ENCODE measurements around the gene PRPS1. TPM values are rescaled to one million over a fixed set of nuclear protein-coding genes. Genes with fewer than 3 reads are reported as not detected.
"Not testable (repeated sequence)": the region's sequence is repeated elsewhere in the genome, so short reads cannot be mapped to it uniquely, and the experiment has no call there.

The PRPS1 gene
- 27.9 and 29.0 TPM in 2 replicates for total RNA-seq

DNA sequence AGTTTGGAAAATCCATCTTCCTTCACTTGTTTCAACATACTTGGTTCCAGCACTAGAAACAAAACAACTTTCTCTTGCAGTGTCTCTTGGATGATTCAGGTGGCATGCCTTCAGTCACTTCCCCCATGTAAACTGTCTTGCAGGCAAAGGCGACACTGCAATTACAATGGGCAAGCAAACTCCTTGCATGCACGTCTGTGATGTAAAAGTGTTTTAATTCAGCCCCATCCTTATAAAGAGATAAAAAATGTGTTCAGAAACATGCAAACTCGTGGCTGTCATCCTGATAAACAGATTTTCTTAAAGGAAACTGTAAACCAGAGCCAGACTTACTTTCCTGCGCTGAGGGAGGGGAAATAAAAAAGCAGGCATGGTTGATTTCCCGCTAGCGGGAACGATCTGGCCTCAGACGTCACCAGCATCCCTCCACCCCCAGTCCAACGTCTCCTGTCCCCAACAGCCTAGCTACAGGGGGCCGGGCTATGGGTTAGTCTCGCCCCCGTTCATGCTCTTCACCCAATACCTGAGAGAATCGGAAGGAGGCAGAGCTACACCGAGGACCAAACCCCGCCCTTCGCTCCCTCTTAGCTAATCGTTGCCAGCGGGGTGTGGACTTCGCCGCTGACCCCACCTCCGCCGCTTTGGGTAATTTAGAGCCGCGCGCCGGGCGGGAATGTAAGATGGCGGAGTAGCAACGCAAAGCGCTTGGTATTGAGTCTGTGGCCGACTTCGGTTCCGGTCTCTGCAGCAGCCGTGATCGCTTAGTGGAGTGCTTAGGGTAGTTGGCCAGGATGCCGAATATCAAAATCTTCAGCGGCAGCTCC lies at the start of gene PRPS1:
Gene PRPS1, plus strand, starts transcription at position 673 of the 824 bp plus-strand sequence. Its CDS starts 119 bp downstream, at position 792.
- DNase-seq (ENCODE audit: extremely low read depth, low read depth, low spot score) = peak; percentile 62

DNA sequence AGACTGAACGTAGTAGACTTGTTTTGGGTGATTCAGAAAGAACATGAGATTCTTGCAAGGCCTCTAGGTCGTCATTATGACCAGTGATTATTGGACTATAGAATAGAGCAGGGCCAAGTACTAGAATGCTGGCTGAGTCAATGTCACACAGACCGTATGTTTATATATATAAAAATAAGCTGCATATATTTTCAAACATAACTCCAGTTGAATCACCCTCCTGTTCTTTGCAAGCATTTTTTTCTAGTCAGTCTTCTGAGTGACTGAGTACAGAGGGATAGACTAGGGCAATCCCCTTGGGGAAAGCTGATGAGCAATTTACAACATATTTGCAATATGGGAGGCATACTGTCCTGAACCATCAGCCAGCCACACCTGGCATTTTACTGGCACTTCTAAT lies 48.4 kb upstream of the PRPS1 start:
- no peak for DNase-seq (ENCODE audit: extremely low read depth, low read depth, low spot score)

DNA sequence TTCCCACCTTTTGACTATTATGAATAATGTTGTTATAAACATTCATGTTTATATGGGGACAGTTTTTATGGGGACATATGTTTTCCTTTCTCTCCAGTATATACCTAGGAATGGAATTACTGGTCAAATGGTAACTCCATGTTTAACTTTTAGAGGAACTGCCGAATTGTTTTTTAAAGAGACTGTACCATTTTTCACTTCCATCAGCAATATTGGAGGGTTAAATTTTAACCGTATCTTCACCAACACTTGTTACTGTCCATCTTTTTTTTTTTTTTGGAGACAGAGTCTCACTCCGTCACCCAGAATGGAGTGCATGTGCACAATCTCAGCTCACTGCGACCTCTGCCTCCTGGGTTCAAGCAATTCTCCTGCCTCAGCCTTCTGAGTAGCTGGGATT lies 46.4 kb upstream of the PRPS1 start:
- DNase-seq (ENCODE audit: extremely low read depth, low read depth, low spot score) = no peak

DNA sequence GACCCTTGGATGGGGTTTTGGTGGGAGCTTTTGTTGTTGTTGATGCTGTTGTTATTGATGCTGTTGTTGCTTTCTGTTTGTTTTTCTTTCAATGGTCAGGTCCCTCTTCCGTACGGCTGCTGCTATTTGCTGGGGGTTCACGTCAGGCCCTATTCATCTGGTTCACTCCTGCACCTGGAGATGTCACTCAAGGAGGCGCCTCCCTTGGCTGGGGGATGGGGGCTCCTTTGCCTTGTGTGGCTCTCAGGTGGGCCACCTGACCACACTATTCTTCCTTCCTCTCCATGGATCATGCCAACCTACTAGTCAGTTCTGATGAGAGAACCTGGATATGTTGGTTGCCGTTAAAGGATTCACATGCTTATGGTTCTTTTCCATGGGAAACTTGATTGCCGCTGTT lies 39.1 kb upstream of the PRPS1 start:
- DNase-seq (ENCODE audit: extremely low read depth, low read depth, low spot score) = no peak

DNA sequence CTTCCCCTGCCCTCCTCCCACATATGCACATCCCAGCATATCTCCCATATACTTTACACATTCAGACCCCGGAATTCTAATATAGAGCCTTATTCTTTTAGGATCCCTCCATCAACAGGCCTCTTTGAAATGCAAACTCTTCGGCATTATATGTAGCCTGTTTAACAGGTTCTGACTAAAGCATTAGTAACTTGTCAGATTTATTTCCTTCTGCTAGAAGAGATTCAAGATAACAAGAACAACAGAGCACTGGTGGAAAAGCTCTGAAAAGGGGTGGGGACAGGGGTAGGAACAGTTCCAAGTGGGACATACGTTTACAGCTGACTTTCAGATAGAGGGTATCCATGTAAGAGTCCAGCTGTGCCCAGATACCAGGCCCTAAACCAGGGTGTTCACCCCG lies 31.7 kb upstream of the PRPS1 start:
- DNase-seq (ENCODE audit: extremely low read depth, low read depth, low spot score) = no peak

DNA sequence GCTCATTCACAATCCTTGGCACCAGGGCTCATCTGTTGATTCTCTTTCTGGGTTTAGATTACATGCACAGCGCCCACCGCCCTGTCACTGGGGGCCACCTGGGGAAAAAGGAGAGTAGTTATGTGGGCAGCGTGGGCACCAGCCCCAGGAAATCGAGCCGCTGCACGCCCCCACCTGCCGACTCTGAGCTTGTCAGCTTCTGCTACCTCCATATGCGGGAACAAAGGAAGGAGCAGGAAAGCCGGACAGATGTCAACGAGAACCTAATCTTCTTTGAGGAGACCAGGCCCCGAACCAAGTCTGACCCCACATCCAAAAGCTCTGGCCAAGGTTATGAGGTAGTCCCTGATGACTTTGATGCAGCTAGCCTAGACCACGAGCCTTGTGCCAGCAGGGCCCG lies 31.0 kb upstream of the PRPS1 start:
- no peak for DNase-seq (ENCODE audit: extremely low read depth, low read depth, low spot score)

DNA sequence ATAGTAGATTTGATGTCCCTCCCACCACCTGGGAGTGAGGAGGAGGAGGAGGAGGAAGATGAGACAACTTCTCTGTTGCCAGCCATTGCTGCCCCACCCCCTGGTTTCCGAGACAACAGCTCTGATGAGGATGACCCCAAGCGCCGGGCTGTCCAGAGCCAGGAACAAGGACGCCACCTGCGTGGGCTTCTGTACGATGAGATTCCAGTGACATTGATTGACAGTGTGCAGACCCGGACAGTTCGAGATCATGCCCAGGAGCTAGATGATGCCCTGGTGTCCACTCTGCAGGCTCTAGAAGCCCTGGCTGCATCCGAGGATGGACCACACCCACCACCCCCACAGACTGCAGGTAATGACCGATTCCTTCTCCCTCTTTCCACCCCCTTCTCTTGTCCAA lies 30.5 kb upstream of the PRPS1 start:
- DNase-seq (ENCODE audit: extremely low read depth, low read depth, low spot score) = no peak

DNA sequence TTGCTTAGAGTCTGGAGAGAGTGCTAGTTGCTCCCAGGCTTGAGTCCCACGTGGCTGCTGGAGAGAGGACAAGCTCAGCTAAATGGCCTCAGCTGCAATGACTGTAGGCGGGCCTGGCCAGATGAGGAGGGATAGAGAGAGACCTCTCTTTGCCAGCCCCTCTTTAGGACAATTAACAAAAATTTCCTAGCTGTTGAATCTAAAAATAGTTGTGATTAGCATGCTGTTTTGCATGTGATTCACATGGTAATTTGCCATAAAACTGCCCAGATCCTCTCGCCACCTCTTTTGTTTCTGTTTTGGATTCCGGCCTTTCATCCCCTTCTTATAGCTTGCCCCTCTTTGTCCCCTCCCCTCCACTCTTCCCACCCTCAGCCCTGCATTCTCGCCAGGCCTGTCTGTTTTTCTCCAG lies 28.9 kb upstream of the PRPS1 start:
- no peak for DNase-seq (ENCODE audit: extremely low read depth, low read depth, low spot score)

DNA sequence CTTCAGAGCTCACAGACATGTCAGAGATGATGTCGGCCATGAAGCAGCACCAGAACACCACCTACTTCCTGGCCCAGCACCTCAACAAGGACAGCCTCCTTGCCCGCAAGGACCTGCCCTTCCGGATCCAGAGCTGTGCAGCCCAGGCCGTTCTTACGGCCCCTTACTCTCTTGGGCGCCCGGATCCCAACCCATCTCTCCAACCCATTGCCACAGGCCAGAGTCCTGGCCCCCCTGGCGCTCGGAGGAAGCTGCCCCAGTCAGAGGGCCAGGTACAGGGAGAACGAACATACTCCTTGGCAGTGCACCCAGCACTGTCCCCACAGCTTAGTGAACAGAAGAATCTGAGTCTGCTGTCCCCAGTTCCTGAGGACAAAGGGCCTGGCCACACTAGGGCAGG lies 27.9 kb upstream of the PRPS1 start:
- DNase-seq (ENCODE audit: extremely low read depth, low read depth, low spot score) = no peak

DNA sequence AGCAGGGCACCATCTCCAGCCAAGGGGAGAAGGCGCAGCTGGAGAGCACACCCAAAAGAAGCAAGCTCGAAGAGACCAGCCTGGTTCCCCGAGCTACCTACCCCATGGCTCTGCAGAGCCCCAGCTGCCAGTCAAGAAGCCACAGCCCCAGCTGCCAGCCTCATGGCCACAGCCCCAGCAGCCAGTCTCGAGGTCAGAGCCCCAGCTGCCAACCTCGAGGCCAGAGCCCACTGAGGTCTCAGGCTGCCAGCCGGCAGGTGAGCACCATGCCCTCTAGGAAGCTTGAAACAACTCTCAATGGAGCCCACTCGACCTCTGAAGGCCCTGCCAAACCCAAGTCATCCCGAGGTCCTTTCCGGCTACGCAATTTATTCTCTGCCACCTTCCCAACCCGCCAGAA lies 27.0 kb upstream of the PRPS1 start:
- no peak for DNase-seq (ENCODE audit: extremely low read depth, low read depth, low spot score)

DNA sequence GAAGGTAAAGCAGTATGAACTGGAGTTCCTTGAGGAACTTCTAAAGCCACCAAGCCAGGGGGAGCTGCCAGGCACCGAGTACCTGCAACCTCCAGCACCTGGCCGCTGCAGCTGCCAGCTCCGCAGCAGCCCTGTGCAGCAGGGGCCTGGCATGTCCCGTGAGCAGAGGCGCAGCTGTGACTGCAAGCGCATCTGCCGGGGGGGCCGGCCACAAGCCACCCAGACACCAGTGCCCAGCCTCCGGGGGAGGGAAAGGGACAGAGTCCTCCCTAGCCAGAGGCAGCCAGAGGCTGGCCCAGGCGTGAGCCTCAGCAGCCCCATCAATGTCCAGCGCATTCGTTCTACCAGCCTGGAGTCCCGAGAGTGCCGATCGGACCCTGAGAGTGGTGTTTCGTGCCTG lies 26.6 kb upstream of the PRPS1 start:
- no peak for DNase-seq (ENCODE audit: extremely low read depth, low read depth, low spot score)

DNA sequence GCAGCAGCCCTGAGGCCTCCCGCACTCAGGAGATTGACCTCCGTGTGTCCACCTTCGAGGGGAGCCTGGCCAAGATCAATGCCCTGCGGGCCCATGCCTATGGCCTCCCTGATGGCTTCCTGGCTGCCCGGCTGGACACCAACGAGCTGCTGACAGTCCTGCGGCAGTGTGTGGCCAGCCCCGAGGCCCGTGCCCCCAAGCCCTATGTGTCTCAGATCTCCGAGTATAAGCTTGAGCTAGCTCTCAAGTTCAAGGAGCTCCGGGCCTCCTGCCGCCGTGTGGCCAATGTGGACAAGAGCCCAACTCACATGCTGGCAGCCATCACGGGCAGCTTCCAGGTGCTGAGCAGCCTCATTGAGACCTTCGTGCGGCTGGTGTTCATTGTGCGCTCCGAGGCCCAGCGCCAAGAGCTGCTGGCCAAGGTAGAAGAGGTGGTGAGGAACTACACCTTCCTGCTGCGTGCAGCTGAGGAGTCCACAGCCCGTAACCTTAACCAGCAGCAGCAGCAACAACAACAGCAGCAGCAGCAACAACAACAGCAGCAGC lies 25.5 kb upstream of the PRPS1 start:
- DNase-seq (ENCODE audit: extremely low read depth, low read depth, low spot score) = no peak

DNA sequence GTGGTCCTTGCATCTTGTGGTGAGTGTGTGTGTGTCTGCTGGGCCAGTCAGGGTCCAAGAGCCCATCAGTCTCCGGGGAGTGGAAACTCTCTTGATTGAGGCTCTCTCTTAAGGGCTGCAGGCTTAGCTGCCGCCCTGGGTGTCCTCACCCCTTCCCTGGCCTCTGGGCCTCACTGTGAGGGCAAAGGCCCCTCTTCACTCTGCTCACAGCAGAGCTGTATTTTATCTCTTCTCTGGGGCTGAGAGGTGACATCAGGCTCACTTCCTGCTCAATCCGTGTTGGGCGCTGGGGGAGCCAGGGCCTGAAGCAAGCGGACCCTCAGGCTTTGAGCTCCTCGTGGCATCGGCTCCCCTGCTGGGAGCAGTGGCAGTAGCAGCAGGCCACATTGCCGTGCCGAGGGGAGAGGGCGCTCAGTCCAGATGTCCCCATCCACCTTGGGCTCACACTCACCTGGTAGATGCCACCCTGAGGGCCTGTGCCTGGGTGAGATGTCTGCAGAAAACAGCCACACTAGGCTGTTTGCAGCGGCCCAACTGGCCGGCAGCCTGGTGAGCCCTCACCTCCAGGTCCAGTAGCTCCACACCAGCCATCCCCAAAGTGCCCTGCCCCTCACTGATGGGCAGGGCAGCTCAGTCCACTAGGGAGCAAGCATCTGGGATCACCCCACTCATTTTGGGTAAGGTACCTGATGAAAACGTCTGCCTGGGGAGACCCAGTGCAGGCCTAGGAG lies 24.7 kb upstream of the PRPS1 start:
- no peak for DNase-seq (ENCODE audit: extremely low read depth, low read depth, low spot score)

DNA sequence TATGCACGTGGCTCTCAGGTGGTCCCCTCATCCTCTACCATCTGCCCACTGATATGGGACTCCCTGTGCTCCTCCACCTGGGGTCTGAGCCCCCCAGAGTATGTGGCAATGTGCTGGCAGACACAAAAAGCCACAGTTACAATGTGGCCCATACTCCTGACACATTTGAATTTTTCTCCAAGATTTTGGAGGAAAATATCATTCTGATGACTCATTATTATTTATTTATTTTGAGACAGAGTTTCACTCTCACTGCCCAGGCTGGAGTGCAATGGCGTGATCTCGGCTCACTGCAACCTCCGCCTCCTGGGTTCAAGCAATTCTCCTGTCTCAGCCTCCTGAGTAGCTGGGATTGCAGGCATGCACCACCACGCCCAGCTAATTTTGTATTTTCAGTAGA lies 19.2 kb upstream of the PRPS1 start:
- DNase-seq (ENCODE audit: extremely low read depth, low read depth, low spot score) = not testable (repeated sequence)

DNA sequence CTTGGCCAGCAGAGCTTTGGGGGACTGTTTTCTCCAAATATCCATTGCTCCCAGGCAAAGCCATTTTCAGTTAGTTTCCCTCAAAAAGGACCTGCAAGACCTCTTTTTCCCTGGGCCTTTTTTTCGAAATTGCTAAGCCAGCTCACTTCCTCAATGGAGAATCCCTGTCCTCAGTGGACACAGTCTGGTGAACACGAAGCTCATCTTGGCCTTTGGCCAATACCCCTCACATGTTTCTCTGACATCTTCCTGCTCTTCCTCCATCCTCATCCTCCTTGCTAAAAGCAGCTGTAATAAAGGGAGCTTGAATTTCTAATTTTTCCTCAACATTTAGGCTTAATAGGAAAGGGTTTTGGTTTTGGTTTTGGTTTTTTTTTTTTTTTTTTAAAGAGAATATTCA lies 17.6 kb upstream of the PRPS1 start:
- no peak for DNase-seq (ENCODE audit: extremely low read depth, low read depth, low spot score)

DNA sequence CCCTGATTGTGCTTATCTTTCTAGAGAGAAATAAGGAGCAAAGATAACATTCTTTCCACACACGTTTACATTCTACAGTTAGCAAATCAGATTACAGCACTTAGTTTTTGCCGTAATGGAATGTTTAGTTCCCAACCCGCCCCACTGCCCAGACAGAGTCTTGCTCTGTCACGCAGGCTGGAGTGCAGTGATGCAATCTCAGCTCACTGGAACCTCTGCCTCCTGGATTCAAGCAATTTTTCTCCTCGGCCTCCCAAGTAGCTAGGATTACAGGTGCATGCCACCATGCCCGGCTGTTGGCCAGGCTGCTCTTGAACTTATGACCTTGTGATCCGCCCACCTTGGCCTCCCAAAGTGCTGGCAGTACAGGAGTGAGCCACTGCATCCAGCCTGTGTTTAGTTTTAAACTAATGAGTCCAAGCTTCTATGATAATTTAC lies 8.4 kb upstream of the PRPS1 start:
- no peak for DNase-seq (ENCODE audit: extremely low read depth, low read depth, low spot score)

DNA sequence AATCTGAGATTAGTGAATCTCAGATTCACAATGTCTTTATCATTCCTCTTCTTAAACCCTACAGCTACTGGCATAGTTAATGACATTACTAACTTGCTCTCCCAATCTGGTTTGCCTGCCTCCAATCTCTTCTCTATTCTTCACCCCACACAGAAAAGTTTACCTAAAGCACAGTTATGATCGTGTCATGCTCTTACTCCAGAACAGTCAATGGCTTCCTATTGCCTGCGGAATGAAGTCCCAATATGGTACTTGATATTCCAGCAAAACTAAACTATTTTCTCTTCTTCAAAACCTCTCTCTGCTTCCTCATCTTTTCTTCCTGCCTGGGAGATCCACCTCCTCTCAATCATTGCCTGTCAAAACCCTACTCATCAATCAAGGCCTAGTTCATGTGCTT lies 3.4 kb upstream of the PRPS1 start:
- no peak for DNase-seq (ENCODE audit: extremely low read depth, low read depth, low spot score)

DNA sequence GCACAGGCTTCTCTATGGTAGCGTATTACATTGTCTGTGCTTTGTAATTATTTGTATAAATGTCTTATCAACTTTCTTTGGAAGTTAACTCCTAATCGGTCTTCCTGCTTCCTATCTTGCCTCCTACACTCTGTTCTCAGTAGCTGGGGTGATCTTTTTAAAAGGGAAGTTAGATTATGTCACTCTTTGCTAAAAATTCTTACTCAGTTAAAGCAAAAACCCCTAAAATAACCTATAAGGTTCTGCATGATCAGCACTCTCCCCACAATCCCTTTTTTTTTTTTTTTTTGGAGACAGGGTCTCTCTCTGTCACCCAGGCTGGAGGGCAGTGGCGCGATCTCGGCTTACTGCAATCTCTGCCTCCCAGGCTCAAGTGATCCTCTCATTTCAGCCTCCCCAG lies 2.6 kb upstream of the PRPS1 start:
- no peak for DNase-seq (ENCODE audit: extremely low read depth, low read depth, low spot score)

DNA sequence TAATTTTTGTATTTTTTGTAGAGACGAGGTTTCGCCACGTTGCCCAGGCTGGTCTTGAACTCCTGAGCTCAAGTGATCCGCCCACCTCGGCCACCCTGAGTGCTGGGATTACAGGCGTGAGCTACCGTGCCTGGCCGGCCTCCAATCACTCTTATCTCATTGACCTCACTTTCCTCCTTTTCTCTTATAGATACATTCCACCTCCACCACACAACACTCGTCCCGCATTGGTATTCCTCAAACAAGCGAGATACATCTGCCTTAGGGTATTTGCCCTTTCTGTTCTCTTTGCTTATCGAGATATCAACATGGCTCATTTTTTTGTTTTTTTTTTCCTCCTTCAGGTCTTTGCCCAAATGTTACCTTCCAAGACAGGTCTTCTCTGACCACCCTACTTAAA lies 1.8 kb upstream of the PRPS1 start:
- DNase-seq (ENCODE audit: extremely low read depth, low read depth, low spot score) = no peak

DNA sequence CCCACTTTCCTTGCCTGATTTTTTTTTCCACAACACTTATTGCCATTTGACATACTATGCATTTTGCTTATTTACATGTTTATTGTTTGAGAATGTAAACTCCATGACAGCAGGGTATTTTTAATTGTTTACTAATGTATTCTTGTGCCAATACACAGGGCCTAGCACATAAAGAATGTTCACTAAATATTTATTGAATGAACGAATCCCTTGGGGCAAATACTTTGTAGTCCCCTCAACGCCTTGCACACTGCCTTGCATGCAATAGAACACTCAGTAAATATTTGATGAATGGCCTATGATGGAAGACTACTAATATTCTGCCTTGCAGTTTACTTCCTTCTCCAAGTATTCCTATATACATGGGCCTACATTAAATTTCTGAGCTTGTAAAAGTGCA lies 1.4 kb upstream of the PRPS1 start:
- DNase-seq (ENCODE audit: extremely low read depth, low read depth, low spot score) = no peak

DNA sequence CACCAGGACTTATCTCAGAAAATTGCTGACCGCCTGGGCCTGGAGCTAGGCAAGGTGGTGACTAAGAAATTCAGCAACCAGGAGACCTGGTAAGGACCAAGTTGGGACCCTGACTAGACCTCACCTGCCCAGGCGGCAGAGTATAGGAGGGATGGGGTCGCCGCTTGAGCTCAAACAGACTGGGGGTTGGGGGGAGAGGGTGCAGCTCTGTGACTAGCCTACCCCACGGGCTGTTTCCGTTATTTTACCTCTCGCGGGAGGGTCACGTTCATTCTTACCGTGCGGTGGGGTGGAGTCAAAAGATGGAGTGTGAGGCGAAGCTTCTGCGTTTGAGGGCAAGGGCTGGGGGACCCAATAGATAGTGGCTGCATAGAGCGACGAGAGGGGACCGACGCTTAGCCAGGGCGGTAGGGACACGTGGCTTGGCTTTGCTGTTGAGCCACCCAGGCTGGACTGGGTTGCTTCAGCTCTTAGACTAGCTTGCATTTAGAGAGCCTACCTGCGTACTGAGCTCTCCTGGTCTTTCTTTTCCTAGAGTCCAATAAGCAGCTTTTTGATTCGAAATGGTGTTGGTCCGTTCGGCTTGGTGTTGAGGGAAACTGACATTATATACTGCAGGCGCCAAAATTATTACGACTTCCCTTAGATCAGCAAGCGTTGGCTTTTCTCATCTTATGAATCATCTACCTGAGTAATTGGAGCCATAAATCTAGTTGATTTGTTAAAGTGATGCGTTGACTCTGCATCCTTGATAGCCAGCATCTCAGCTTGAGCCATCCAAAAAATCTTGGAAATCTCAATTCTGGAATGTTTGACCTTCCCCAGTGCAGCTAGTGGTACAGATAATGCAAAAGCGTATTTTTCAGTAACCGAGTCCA lies 591 bp downstream of the PRPS1 start:
- no peak for DNase-seq (ENCODE audit: extremely low read depth, low read depth, low spot score)

Data from glomerular endothelial cell (primary cell).